ENCODE data around the gene FLACC1. TPM values are rescaled to one million over a fixed set of nuclear protein-coding genes. Genes with fewer than 3 reads are reported as not detected.

The FLACC1 gene
- total and polyA plus RNA-seq, 9 of the 15 experiments (the other 6 are each of a cell fraction or from before 2014, with no cell fraction given): 0.07 to 0.68 (median 0.22) TPM; not detected in 2

DNA sequence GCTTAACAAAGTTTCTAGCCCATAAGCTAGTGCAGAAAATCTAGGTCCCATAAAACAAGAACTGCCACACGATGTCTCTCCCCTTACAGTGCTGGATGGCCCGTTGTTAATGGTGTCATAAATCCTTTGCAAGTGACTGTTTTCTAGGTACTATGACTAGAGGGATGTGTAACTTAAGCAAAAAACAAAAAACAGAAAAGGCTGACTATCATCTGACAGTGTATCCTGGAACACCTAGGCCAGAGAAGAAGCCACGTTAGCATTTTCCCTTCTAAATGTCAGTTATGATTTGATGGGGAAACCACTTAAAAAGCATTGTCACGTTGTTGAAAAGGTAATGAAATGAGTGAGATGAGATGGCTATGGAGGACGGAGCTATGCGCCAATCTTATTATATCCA is 94.4 kb downstream of the FLACC1 start:
- Histone ChIP-seq H3K27me3 (ENCODE audit: control insufficient read depth in 2 of 2, insufficient read depth in 2 of 2, low read length in 2 of 2) (no peaks in the 10 kb centered on the region), H3K36me3 (ENCODE audit: control insufficient read depth, insufficient read depth, low read length) (peaks cover 5% of the 10 kb centered on the region; the same call in 2 of the 3 replicates), H3K4me1 (replicated peaks in 1 of 2; ENCODE audit: control insufficient read depth in 2 of 2, insufficient read depth in 2 of 2, low read length in 2 of 2) (peaks cover 8 to 25% of the 10 kb centered on the region in 2 experiments), H4K20me1 (replicated peaks; ENCODE audit: control insufficient read depth, insufficient read depth, low read length) (no peaks in the 10 kb centered on the region), H3K79me2 (ENCODE audit: control insufficient read depth, insufficient read depth, low read length) (peaks cover 68% of the 10 kb centered on the region), H3K9me3 (replicated peaks; ENCODE audit: control insufficient read depth, insufficient read depth, low read depth, low read length) (no peaks in the 10 kb centered on the region), H2AFZ (ENCODE audit: low read depth, low read length) (no peak overlapping the region), H3K4me2 (ENCODE audit: insufficient read depth, low read length) (no peak overlapping the region), H3K9me1 (ENCODE audit: control insufficient read depth, insufficient read depth, low read length) (no peaks in the 10 kb centered on the region), H3K27ac (ENCODE audit: extremely low read depth, low read depth, low read length) (peak overlapping the region; percentile 24; the same call in 2 of the 3 replicates), H3K4me3 (no peak overlapping the region), H3K9ac (ENCODE audit: insufficient read depth in 1 of 2, low read depth in 2 of 2, low read length in 2 of 2) (peak overlapping the region in 1 of 2 experiments; percentile 35; a peak in 2 of 4 replicates)
- 44% methylated on average over 5 of the region's 6 CpGs for WGBS (ENCODE audit: insufficient coverage, low coverage, missing lambda C conversion rate)
- in situ Hi-C loops (cut with MboI): no loop called here
- ChIA-PET POLR2A (interaction anchor here (1.2 kb wide), 1 partner anchor 12 kb away, joined by 3 read pairs; no protein-coding TSS in a partner anchor), CTCF (ENCODE audit: low intra/inter-chr PET ratio) (no interaction called here)
- ATAC-seq (no peak), DNase-seq (ENCODE audit: extremely low read depth in 1 of 4, low spot score in 3 of 4) (peak in 1 of 4 experiments; percentile 45), FAIRE-seq (no peak)
- intact Hi-C loops (cut with micrococcal nuclease): no loop called here
- no TSS peak for BruUV-seq (replicated peaks)
- TF ChIP-seq RAD21 (CRISPR knock-in tag; conservative IDR thresholded peaks at IDR 0.05 in 1 of 2, IDR thresholded peaks at IDR 0.05 in 1 of 2) (peak in 1 of 2 experiments; percentile 12; a peak in 1 of 4 replicates), EWSR1 (IDR thresholded peaks at IDR 0.05; ENCODE audit: borderline replicate concordance, low read depth, partially characterized antibody) (no peak), PKNOX1 (IDR thresholded peaks at IDR 0.05) (peak; percentile 90), C11orf30 (IDR thresholded peaks at IDR 0.05; ENCODE audit: low read depth) (peak; percentile 44), ZNF586 (CRISPR knock-in tag; conservative IDR thresholded peaks at IDR 0.05) (no peak), ETV6 (IDR thresholded peaks at IDR 0.05; ENCODE audit: borderline replicate concordance in 1 of 2, low read depth in 2 of 2, low read length in 1 of 2) (no peak), ETV6 (CRISPR knock-in tag; IDR thresholded peaks at IDR 0.05; ENCODE audit: borderline replicate concordance) (no peak), MEIS2 (IDR thresholded peaks at IDR 0.05; ENCODE audit: partially characterized antibody) (peak; percentile 87), ZNF316 (IDR thresholded peaks at IDR 0.05) (peak; percentile 57), NFE2 (IDR thresholded peaks at IDR 0.05; ENCODE audit: low read depth) (no peak; the same call in 1 of the 2 replicates), MCM5 (IDR thresholded peaks at IDR 0.05; ENCODE audit: low read depth) (no peak), MTA1 (IDR thresholded peaks at IDR 0.05; ENCODE audit: borderline replicate concordance) (no peak), SRSF9 (IDR thresholded peaks at IDR 0.05; ENCODE audit: borderline replicate concordance, low read depth, low read length) (no peak), PCBP1 (IDR thresholded peaks at IDR 0.05; ENCODE audit: low read depth, low read length, poor library complexity, severe bottlenecking) (no peak), SMARCA4 (IDR thresholded peaks at IDR 0.05) (0 out of 2 replicates have a peak, but pooled peaks have one; percentile 17), ZSCAN29 (IDR thresholded peaks at IDR 0.05) (no peak)
- TF ChIP-seq, protein P1, sequence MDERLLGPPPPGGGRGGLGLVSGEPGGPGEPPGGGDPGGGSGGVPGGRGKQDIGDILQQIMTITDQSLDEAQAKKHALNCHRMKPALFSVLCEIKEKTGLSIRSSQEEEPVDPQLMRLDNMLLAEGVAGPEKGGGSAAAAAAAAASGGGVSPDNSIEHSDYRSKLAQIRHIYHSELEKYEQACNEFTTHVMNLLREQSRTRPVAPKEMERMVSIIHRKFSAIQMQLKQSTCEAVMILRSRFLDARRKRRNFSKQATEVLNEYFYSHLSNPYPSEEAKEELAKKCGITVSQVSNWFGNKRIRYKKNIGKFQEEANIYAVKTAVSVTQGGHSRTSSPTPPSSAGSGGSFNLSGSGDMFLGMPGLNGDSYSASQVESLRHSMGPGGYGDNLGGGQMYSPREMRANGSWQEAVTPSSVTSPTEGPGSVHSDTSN (CRISPR knock-in tag; IDR thresholded peaks at IDR 0.05; ENCODE audit: low read depth): no peak
- TF ChIP-seq, protein P1 (tag; conservative IDR thresholded peaks at IDR 0.05; ENCODE audit: low read depth): peak; percentile 72
